HepG2 (cell line): Measurements from ENCODE around the gene ATP2A3. TPM values are rescaled to one million over a fixed set of nuclear protein-coding genes. Genes with fewer than 3 reads are reported as not detected.

Experiments used
- ATAC-seq: fragments of 200-7000 bp; cut with Tn5 transposase; 3 replicates; pipeline ENCODE4 v1.9.1; 2020; ENCODE audit warnings: mild to moderate bottlenecking, moderate library complexity
- BruUV-seq: library from RNA; stranded (reverse); fragments of 400-500 nt; replicated peaks from 2 replicates; lab custom pipeline; 2021; lab: Mats Ljungman, UMichigan
- CTCF ChIA-PET: fragments of 300-600 bp; formaldehyde crosslinking; extraction: SDS; loops from one replicate; lab custom pipeline; 2021; ENCODE audit warnings: low total read pairs, inconsistent platforms, low intra/inter-chr PET ratio; lab: Yijun Ruan, JAX
- POLR2A ChIA-PET: fragments of 350-600 bp; sonication (Branson Sonifier 250); formaldehyde crosslinking; loops from one replicate; lab custom pipeline; 2020; ENCODE audit warnings: antibody characterized with exemption, inconsistent platforms; lab: Yijun Ruan, JAX
- DNase-seq: peaks from one replicate; pipeline ENCODE4 v3.0.0-alpha.2; 2015; ENCODE audit warnings: low spot score
- FAIRE-seq: peaks from 3 replicates; lab custom pipeline; 2011; peaks lifted over from hg19 to GRCh38; lab: Jason Lieb, UNC
- H2AFZ ChIP-seq: one replicate; pipeline ENCODE4 v1.6.1; 2011; ENCODE audit warnings: low read length, inconsistent platforms
- H3K27ac ChIP-seq: fragments of 300-600 bp; 3 replicates; pipeline ENCODE4 v1.8.0; 2011; ENCODE audit warnings: mixed run types, mild to moderate bottlenecking, mixed read lengths, low read length, inconsistent platforms; ENCODE audit not compliant: insufficient read depth; ENCODE audit errors: extremely low read length
- H3K27me3 ChIP-seq, 2 experiments: fragments of 200-600 bp in 1 of 2; 2 replicates in 1 of 2; 3 replicates in 1 of 2; pipeline versions ENCODE4 v1.6.0 to v1.8.0; 2011; ENCODE audit warnings: low read length in 2 of 2, mild to moderate bottlenecking in 2 of 2, moderate library complexity in 2 of 2, inconsistent platforms in 1 of 2; ENCODE audit not compliant: insufficient read depth in 2 of 2, control insufficient read depth in 1 of 2
- H3K36me3 ChIP-seq, 2 experiments: fragments of 200-600 bp in 1 of 2; replicated peaks in 1 of 2; 2 replicates in 1 of 2; 3 replicates in 1 of 2; pipeline versions ENCODE4 v1.5.1 to v1.8.0; 2011; ENCODE audit warnings: low read length in 2 of 2, inconsistent platforms in 1 of 2; ENCODE audit not compliant: insufficient read depth in 2 of 2, control insufficient read depth in 1 of 2
- H3K4me1 ChIP-seq: 2 replicates; pipeline ENCODE4 v1.5.1; 2012; ENCODE audit warnings: low read length, inconsistent platforms; ENCODE audit not compliant: insufficient read depth
- H3K4me2 ChIP-seq: 2 replicates; pipeline ENCODE4 v1.6.0; 2011; ENCODE audit warnings: low read depth, low read length, inconsistent platforms
- H3K4me3 ChIP-seq, 3 experiments: fragments of 200-600 bp in 1 of 3; sonication (generic), shearing (Covaris generic) in 1 of 3; replicated peaks in 1 of 3; 2 replicates each; pipeline ENCODE4 v1.5.1; 2011 to 2016; ENCODE audit warnings: low read length in 3 of 3, inconsistent platforms in 2 of 3, low read depth in 2 of 3, mild to moderate bottlenecking in 2 of 3, control low read depth in 1 of 3, mixed read lengths in 1 of 3; ENCODE audit not compliant: insufficient read depth in 1 of 3
- H3K79me2 ChIP-seq: one replicate; pipeline ENCODE4 v1.6.1; 2011; ENCODE audit warnings: low read length, inconsistent platforms; ENCODE audit not compliant: insufficient read depth
- H3K9ac ChIP-seq: 2 replicates; pipeline ENCODE4 v1.6.0; 2011; ENCODE audit warnings: mild to moderate bottlenecking, low read depth, low read length, inconsistent platforms; ENCODE audit not compliant: insufficient read depth
- H3K9me3 ChIP-seq: 2 replicates; pipeline ENCODE4 v1.5.1; 2012; ENCODE audit warnings: mild to moderate bottlenecking, low read length
- H4K20me1 ChIP-seq: 2 replicates; pipeline ENCODE4 v1.6.0; 2011; ENCODE audit warnings: inconsistent platforms, mild to moderate bottlenecking, low read length, moderate library complexity; ENCODE audit not compliant: insufficient read depth
- AGO2 ChIP-seq: fragments of 200-400 bp; formaldehyde crosslinking; optimal IDR thresholded peaks from 2 replicates; pipeline ENCODE3; 2017; ENCODE audit warnings: mild to moderate bottlenecking, low read depth, low read length, moderate library complexity
- ASH2L ChIP-seq: fragments of 300-600, 200-600 bp; sonication (generic); IDR thresholded peaks from 2 replicates; pipeline ENCODE4 v1.7.0; 2017; ENCODE audit warnings: low read depth, mild to moderate bottlenecking, moderate library complexity, mixed read lengths, low read length; ENCODE audit not compliant: insufficient read length
- GATAD2A ChIP-seq: IDR thresholded peaks from 2 replicates; pipeline ENCODE4 v1.6.1; 2016
- KLF11 ChIP-seq: IDR thresholded peaks from 2 replicates; pipeline ENCODE4 v1.6.1; 2016; ENCODE audit warnings: missing compliant biosample characterization
- MAX ChIP-seq: IDR thresholded peaks from 2 replicates; pipeline ENCODE4 v1.6.1; 2012; ENCODE audit warnings: inconsistent platforms
- ONECUT2 ChIP-seq: sonication (generic); formaldehyde crosslinking; IDR thresholded peaks from 2 replicates; pipeline ENCODE4 v1.4.0; 2020; ENCODE audit warnings: missing genetic modification reagents
- PRDM4 ChIP-seq: sonication (generic); formaldehyde crosslinking; IDR thresholded peaks from 2 replicates; pipeline ENCODE4 v1.9.0; 2021; ENCODE audit warnings: missing genetic modification reagents, borderline replicate concordance
- TAF15 ChIP-seq: fragments of 200-400 bp; formaldehyde crosslinking; IDR thresholded peaks from one replicate; pipeline ENCODE4 v1.6.1; 2018; ENCODE audit warnings: mild to moderate bottlenecking, low read depth, low read length; ENCODE audit not compliant: poor library complexity, severe bottlenecking
- ZBTB26 ChIP-seq: IDR thresholded peaks from 2 replicates; pipeline ENCODE4 v1.6.1; 2016; ENCODE audit warnings: missing compliant biosample characterization, missing genetic modification reagents, borderline replicate concordance
- ZSCAN25 ChIP-seq: sonication (generic); formaldehyde crosslinking; IDR thresholded peaks from 2 replicates; pipeline ENCODE4 v1.8.0; 2022; ENCODE audit warnings: mild to moderate bottlenecking, missing genetic modification reagents
- WGBS: methylation state at CpG from one replicate; pipeline ENCODE4 v1.1.6; 2017; ENCODE audit warnings: low lambda C conversion rate; 5-methylcytosine and 5-hydroxymethylcytosine counted together
- in situ Hi-C: cut with HindIII; loops from 2 replicates; pipeline ENCODE4 v1.10.0; 2017; ENCODE audit warnings: low pct_unique_long_range_greater_than_20kb; ENCODE audit not compliant: extremely low pct_ligation_motif_present
- intact Hi-C: fragments of 100-400 bp; cut with micrococcal nuclease; formaldehyde crosslinking; loops from one replicate; pipeline ENCODE4 v1.10.0; 2022; ENCODE audit not compliant: unreplicated experiment
- polyA plus RNA-seq, 8 experiments: library from polyadenylated mRNA; depleted of rRNA in 3 of 8; stranded (reverse) in 7 of 8; unstranded in 1 of 8; fragments of >200 nt; fragmentation: Illumina TruSeq in 4 of 8; extraction: Trizol in 4 of 8; gene quantifications; 2 replicates each; pipeline versions ENCODE4 v1.2.1 to v1.2.3, GENCODE V29; 2011 to 2016; ENCODE audit warnings: low read depth in 4 of 8, missing spikeins in 1 of 8, mixed read lengths in 1 of 8; ENCODE audit not compliant: insufficient read depth in 1 of 8
- total RNA-seq, 5 experiments: library from RNA; depleted of rRNA; stranded (reverse); fragments of >200 nt; fragmentation: Illumina TruSeq; extraction: Trizol; gene quantifications; 2 replicates each; pipeline ENCODE4 v1.2.3, GENCODE V29; 2016; ENCODE audit warnings: low read depth in 1 of 5

The ATP2A3 gene
- total and polyA plus RNA-seq, 2 of the 13 experiments (the other 11 are each of a cell fraction or from before 2014, with no cell fraction given), result 0.07 TPM; not detected in 1

- TF ChIP-seq ZBTB26 (CRISPR knock-in tag), result no peak
- TF ChIP-seq ZSCAN25, result no peak
- no peak for TF ChIP-seq KLF11
- no peak for TF ChIP-seq AGO2
These were observed 8.6 kb downstream of the ATP2A3 start (continued) for GRCh38 chr17:3955673-3955988.

DNA sequence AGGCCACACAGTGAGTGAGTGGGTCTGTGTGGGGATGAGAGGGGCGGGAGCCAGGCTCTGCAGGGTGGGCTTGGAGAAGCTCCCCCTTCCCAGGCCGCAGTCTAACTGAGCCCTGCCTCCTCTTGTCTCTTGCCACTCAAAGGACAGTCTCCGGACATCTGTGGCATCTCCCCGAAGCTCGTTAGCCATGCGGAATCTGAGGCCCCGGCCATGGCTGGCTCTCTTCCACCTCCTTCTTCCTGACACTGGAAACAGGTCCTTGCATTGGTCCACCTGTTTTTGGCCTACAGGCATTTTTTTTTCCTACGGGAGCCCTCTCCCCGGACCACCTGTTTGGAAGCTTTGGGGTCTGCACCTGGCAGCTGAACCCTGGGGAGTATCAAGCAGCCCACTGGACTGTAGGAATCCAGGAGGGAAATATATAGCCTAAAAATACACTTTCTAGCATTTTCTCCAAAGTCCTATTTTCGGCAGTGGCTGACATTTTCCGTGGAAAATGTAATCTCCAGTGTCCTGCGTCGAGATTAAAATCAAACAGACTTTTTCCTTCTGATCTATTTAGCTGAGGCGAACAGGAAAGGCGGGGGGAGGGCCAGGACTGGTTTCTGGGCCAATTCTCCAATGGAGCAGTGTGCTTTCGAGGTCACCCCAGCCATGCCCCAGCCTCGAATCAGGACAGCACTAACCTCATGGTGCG, 9.1 kb downstream of the ATP2A3 start:
- H3K36me3 ChIP-seq, result no peaks in the 10 kb centered on the region
- no peak for FAIRE-seq
- POLR2A ChIA-PET, result no interaction called here
- no peaks in the 10 kb centered on the region for H4K20me1 ChIP-seq
- in situ Hi-C loops (no loop called here), intact Hi-C loops (no loop called here)
- ATAC-seq, result no peak
- H3K4me2 ChIP-seq, result no peak overlapping the region
- peaks cover 25% of the 10 kb centered on the region for H3K4me1 ChIP-seq
- WGBS, result 30% methylated on average over 15 of the region's 18 CpGs
- H3K27ac ChIP-seq, result no peak overlapping the region
- no peaks in the 10 kb centered on the region for H3K9me3 ChIP-seq
- BruUV-seq, result no TSS peak
- no peak for DNase-seq
- TF ChIP-seq MAX (no peak), TAF15 (no peak), ONECUT2 (CRISPR knock-in tag) (no peak), PRDM4 (CRISPR knock-in tag) (no peak), GATAD2A (CRISPR knock-in tag) (no peak), ASH2L (no peak)
- TF ChIP-seq, all 625 proteins: peak for 0
- Histone ChIP-seq H3K27me3 (peaks cover 2 to 37% of the 10 kb centered on the region in 2 experiments; a peak in 3 of 5 replicates), H3K79me2 (no peaks in the 10 kb centered on the region), H3K4me3 (no peak overlapping the region), H2AFZ (no peak overlapping the region), H3K9ac (no peak overlapping the region)
- CTCF ChIA-PET, result no interaction called here
